Regular cardiac myocyte (primary cell): ENCODE measurements around the gene VAMP4. TPM values are rescaled to one million over a fixed set of nuclear protein-coding genes. Genes with fewer than 3 reads are reported as not detected.

Experiments used
- total RNA-seq: library from RNA; depleted of rRNA; stranded (reverse); fragments of >200 nt; gene quantifications from 2 replicates; pipeline ENCODE4 v1.2.3, GENCODE V29; 2014

The VAMP4 gene
- 5.0 and 6.8 TPM in 2 replicates for total RNA-seq

GRCh38 chr1:171741872-171742576 lies at the start of gene VAMP4:
VAMP4 (minus strand) TSS chr1:171742065; CDS start chr1:171738414, 3,651 bp downstream.

GRCh38 chr1:171781176-171781875 lies 39.5 kb upstream of the VAMP4 start, which contains the start of gene METTL13:
METTL13 (plus strand) TSS chr1:171781660; CDS start chr1:171781968, 308 bp downstream.

GRCh38 chr1:171652234-171652822 lies 89.5 kb downstream of the VAMP4 start, which contains the start of gene MYOC:
MYOC (minus strand) TSS chr1:171652688; CDS start chr1:171652611, 77 bp downstream.

Other genes starting within 250 kb of the VAMP4 start
- gene MYOCOS, start 119.8 kb downstream of the VAMP4 start, total RNA-seq, result not detected in 2 replicates
- 0.28 TPM in 1 of 2 replicates, not detected in the other for gene MYOC, start 89.4 kb downstream of the VAMP4 start, total RNA-seq
- 20.6 and 34.5 TPM in 2 replicates for gene METTL13, start 39.6 kb upstream of the VAMP4 start, total RNA-seq
- 0.77 and 0.85 TPM in 2 replicates for gene DNM3, start 99.4 kb upstream of the VAMP4 start, total RNA-seq